GM11168 (cell line): ENCODE results near the gene GPR155.
"Not testable (repeated sequence)": the region's sequence is repeated elsewhere in the genome, so short reads cannot be mapped to it uniquely, and the experiment has no call there.

Source experiments
- in situ Hi-C: fragments of 300-500 bp; cut with MboI; formaldehyde crosslinking; loops from one replicate; pipeline ENCODE4 v1.12.0; 2022; ENCODE audit warnings: low sequenced_read_pairs; ENCODE audit not compliant: unreplicated experiment

The GPR155 gene

DNA sequence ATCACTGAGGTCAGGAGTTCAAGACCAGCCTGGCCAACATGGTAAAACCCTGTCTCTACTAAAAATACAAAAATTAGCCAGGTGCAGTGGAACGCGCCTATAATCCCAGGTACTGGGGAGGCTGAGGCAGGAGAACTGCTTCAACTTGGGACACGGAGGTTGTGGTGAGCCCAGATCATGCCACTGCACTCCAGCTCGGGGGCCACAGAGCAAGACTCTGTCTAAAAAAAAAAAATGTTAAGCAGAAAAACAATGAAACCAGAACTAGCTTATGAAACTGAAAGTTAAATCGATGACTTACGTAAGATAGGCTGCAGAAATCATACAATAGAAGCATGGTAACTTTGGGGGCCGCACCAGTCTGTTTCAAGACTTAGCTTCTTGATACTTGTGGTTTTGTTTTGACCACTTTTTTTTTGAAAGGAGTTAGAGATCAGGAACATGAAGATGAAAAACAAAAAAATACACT lies 6.2 kb upstream of the GPR155 start:
- in situ Hi-C loops: no loop called here

DNA sequence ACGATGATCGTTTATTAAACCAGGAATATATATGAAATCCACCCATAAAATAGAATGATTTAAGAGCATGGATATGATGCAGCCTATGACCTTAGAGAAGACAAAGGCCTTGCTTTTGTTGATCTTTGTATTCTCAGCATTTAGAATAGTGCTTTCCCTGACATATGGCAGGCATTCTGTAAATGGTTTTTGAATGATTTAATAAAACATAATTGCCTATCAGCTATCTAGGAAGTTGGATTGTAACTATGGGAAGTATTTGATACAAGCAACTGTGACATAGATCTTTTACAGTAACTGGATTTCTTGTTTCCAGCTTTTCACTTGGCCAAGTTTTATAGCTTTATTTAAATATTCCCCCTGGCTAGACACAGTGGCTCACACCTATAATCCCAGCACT lies 5.1 kb upstream of the GPR155 start:
- in situ Hi-C loops: no loop called here

DNA sequence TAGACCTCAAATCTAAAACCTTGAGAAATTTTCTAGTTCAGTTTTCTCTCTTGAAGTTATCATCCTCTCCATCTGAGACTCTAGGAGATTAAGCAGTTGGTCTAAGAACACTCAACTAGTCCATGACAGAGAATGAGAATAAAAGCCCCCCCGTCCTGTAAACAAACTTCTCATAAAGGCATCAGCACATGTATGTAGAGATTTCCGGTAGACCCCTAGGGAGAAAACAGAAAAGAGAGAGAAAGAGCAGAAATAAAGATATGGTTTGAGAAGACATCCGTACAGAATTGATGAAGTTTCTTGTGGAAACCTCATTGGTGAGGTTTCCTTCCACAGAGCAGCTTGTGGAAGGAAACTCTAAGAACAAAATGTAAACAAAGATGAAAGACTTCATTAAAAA lies 3.2 kb upstream of the GPR155 start:
- in situ Hi-C loops: no loop called here

DNA sequence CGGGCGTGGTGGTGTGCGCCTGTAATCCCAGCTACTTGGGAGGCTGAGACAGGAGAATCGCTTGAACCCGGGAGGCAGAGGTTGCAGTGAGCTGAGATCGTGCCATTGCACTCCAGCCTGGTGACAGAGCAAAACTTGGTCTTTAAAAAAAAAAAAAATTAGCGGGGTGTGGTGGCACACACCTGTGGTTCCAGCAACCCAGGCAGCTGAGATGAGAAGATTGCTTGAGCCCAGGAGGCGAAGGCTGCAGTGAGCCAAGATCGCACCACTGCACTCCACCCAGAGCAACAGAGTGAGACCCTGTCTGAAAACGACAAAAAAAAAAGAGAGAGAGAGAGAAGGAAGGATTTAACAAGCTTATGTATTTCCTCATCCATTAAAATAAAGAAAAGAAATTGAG lies 2.7 kb upstream of the GPR155 start:
- in situ Hi-C loops: not testable (repeated sequence)

GRCh38 chr2:174487820-174488162 lies 962 bp upstream of the GPR155 start:
- in situ Hi-C loops: no loop called here

DNA sequence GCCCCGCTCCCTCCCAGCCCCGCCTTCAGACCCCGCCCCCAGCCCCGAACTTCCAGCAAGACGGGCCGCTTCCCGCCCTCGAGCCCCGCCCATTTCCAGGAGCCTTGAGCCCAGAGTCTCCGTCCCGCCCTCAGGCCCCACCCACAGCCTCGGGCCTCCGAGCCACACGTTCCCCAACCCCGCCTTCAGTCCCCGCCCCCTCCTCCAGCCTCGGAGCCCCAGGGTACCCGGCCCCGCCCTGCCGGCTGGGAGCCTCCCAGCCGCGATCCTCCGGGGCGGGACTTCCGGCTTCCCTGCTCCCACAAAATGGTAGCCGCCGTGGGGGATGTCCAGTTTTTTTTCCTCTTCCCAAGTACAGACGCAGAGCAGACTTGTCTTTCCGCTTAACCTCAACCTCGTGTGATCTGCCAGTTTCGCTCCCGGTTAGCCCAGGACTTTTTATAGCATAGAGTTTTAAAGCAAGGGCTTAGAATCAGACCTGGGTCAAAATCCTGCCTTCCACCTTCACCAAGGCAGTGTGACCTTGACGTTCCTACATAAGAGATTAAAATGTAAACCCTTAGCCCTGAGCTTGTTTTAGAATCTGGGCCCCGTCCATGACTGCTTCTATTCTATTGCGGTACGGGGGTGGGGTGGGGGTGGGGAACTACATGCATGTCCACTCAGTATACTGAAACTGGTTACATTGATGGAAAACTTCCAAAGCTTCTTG lies 435 bp upstream of the GPR155 start:
- in situ Hi-C loops: no loop called here

DNA sequence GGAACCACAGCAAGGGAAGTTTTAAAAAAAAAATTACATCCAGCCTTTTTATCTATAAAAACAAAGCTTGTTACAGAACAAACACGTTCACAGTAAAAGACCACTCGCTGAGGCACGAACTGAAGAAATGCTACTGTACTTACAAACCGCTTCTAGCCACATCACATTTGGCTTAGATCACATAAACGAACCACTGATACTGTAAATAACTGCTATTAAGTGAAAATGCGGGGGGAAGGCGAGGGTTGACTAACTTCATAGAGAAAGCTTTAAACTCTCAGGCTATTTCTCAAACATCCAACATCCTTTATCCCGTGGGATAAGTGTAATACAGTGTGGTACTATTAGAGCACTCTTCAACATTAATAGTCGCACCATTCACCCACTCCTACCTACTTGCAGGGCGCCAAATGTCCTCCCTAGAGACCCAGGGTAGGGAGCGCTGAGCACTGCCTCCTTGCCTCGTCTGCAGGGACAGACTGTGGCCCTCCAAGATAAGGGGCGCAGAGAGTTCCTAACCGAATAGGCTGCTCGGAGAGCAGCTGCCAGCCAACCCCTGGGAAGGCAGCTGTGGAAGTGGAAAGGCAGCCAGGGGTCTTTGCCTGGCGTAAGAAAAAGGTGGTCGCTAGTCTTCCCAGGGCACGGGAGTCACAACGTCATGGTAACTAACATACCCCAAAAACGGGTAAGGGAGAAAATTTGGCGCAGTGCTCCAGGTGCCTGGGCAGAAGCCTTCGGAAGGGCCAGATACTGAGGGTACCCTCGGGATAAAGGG lies 854 bp downstream of the GPR155 start:
- in situ Hi-C loops: no loop called here

GRCh38 chr2:174485045-174485444 lies 1.8 kb downstream of the GPR155 start:
- in situ Hi-C loops: not testable (repeated sequence)

DNA sequence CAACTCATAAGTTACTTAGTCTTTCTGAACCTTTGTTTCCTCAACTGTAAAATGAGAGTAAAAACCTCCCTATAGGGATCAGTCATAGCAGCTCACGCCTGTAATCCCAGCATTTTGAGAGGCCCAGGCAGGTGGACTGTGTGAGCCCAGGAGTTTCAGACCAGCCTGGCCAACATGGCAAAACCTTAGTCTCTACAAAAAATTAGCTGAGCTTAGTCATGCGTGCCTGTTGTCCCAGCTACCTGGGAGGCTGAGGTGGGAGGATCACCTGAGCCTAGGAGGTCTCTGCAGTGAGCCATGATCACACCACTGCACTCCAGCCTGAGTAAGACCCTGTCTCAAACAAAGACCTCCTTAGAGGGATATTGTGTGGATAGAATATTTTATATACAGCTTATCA lies 2.3 kb downstream of the GPR155 start:
- in situ Hi-C loops: no loop called here

GRCh38 chr2:174482854-174483253 lies 4.0 kb downstream of the GPR155 start:
- in situ Hi-C loops: no loop called here

DNA sequence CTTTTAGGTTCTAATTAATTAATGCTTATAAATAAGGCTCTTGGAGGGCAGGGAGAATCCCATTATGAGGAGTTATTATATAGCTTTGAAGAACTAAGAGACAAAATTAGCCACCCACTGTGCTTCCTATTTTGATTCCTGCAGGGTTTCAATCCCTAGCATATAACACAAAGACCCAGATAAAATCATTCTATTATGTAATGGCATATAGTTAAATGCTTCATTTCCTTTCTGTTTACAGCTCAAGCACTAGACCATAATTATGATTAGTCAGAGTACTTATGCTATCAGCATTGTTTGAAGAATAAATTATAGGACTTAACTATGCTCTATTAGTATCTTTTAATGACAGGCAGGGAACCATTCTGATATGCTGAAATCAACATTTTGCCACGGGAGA lies 9.1 kb downstream of the GPR155 start:
- in situ Hi-C loops: no loop called here

DNA sequence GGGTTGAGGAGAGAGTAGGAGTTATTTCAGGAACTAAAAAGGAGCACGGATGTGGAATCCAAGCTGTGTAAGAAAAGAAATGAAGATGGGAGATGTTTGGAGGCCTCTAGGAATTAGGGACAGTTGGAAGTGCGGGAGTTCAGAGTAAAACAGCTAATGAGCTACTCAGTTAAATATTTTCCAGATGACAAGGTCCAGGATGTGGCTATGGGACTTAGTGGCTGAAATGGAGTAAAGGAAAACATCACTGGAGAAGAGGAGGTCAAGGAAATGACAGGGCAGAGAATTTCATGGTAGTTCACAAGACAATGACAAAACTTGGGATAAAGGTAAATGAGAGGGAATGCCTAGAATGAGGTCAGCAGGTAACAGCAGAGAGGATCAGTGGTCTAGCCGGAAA lies 13.0 kb downstream of the GPR155 start:
- in situ Hi-C loops: loop anchor here (5.0 kb wide), 1 partner anchor 49 kb away; no protein-coding TSS in a partner anchor

DNA sequence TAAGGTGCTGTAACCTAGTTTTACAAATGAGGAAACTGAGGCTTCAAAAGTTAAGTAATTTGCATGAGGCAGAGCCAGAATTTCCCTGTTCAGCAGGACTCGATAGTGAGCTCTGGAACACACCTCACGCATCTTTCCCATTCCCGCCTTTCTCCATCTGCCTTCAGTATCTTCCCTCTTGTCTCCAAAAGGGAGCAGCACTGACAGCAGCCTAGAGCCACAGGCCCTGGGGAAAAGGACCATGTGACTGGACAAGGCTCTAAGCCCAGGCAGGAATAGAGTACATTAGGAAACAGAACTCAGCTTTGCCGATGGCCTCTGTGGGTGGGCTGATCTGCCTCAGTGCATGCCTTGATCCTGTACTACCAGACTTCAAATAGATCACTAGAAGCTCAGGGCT lies 21.5 kb downstream of the GPR155 start:
- in situ Hi-C loops: no loop called here

DNA sequence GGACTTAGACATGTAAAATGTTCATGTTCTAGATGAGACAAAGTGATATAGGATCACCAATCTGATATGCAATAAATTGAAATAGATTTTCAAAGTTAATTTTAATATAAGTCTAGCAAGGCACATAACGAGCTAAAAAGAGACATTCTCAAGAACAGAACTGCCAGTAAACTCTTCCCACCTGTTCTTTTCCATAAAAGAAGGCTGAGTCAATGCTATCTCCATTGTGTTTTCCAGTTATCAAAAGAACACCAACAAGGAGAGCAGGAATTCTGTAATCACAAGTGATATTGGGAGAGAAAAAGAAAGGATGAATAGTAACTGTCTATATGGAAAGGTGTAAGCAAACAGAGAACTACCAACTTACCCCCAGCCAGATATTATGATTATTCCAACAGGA lies 25.6 kb downstream of the GPR155 start:
- in situ Hi-C loops: loop anchor here (5.0 kb wide), 1 partner anchor 91 kb away; no protein-coding TSS in a partner anchor

- in situ Hi-C loops: loop anchor here (10.0 kb wide), 1 partner anchor 240 kb away; no protein-coding TSS in a partner anchor
Measured at GRCh38 chr2:174454566-174454965, 32.3 kb downstream of the GPR155 start.

GRCh38 chr2:174450021-174450816 lies 36.6 kb downstream of the GPR155 start:
- in situ Hi-C loops: loop anchor here (10.0 kb wide), 1 partner anchor 245 kb away; no protein-coding TSS in a partner anchor

- in situ Hi-C loops: no loop called here
Measured at GRCh38 chr2:174449033-174449432, 37.8 kb downstream of the GPR155 start.

GRCh38 chr2:174446531-174446930 lies 40.3 kb downstream of the GPR155 start:
- in situ Hi-C loops: no loop called here

DNA sequence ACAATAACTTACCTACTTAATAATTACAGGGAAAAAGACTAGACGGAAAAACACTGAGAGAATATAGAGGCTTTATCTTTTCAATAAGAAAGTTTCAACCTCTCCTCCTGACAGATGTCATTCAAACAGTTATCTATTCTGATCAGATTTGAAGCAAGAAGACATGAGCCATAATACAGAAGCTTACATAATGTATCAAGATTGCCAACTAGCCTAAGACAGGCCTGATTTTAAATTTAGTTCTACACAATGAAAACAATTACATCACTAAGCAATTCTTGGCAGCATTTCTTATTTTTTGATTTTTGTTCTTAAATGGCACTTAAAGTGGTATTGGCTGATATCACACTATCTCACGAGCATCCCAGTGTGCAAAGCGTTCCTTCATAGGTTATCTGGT lies 41.6 kb downstream of the GPR155 start:
- in situ Hi-C loops: no loop called here

GRCh38 chr2:174444761-174445160 lies 42.1 kb downstream of the GPR155 start:
- in situ Hi-C loops: no loop called here
